ENCODE results near the gene NKX2-1. TPM values are rescaled to one million over a fixed set of nuclear protein-coding genes. Genes with fewer than 3 reads are reported as not detected.

The NKX2-1 gene
- total RNA-seq, 2 experiments from 2014 or later = not detected

GRCh38 chr14:36508418-36509068, 11.5 kb downstream of the NKX2-1 start:
- CTCF ChIA-PET = no interaction called here
- no peak overlapping the region for H3K4me3 Mint-ChIP-seq
- H3K36me3 Mint-ChIP-seq (ENCODE audit: low read depth) = no peaks in the 10 kb centered on the region
- H3K27me3 Mint-ChIP-seq (ENCODE audit: low read depth) = peaks cover 74% of the 10 kb centered on the region
- no peaks in the 10 kb centered on the region for H3K9me3 Mint-ChIP-seq
- no peak overlapping the region for H3K27ac Mint-ChIP-seq
- intact Hi-C loops (cut with micrococcal nuclease) = loop anchor here (5.0 kb wide), 1 partner anchor 191 kb away; no protein-coding TSS in a partner anchor
- DNase-seq = no peak
- peaks cover 28% of the 10 kb centered on the region for H3K4me1 Mint-ChIP-seq (ENCODE audit: low read depth)

- intact Hi-C loops (cut with micrococcal nuclease) = loop anchor here (5.0 kb wide), 1 partner anchor 191 kb away; no protein-coding TSS in a partner anchor
- no peak overlapping the region for H3K4me3 Mint-ChIP-seq
- CTCF ChIA-PET = interaction anchor here (0.6 kb wide), 1 partner anchor 264 kb away, joined by 3 read pairs; no protein-coding TSS in a partner anchor
These were observed 12.1 kb downstream of the NKX2-1 start for GRCh38 chr14:36507847-36508417.

GRCh38 chr14:36506732-36507614, 13.1 kb downstream of the NKX2-1 start:
- intact Hi-C loops (cut with micrococcal nuclease) = loop anchor here (5.0 kb wide), 1 partner anchor 190 kb away; no protein-coding TSS in a partner anchor
- peaks cover 26% of the 10 kb centered on the region for H3K4me1 Mint-ChIP-seq (ENCODE audit: low read depth)
- CTCF ChIA-PET = interaction anchor here (0.6 kb wide), 1 partner anchor 265 kb away, joined by 3 read pairs; no protein-coding TSS in a partner anchor
- H3K9me3 Mint-ChIP-seq = no peaks in the 10 kb centered on the region
- DNase-seq = no peak
- H3K27ac Mint-ChIP-seq = no peak overlapping the region
- peaks cover 72% of the 10 kb centered on the region for H3K27me3 Mint-ChIP-seq (ENCODE audit: low read depth)
- H3K4me3 Mint-ChIP-seq = no peak overlapping the region
- H3K36me3 Mint-ChIP-seq (ENCODE audit: low read depth) = no peaks in the 10 kb centered on the region

More at GRCh38 chr14:36507847-36508417, 12.1 kb downstream of the NKX2-1 start:
- no peak for DNase-seq
- no peaks in the 10 kb centered on the region for H3K9me3 Mint-ChIP-seq
- H3K27me3 Mint-ChIP-seq (ENCODE audit: low read depth) = peaks cover 72% of the 10 kb centered on the region
- no peaks in the 10 kb centered on the region for H3K36me3 Mint-ChIP-seq (ENCODE audit: low read depth)
- peaks cover 26% of the 10 kb centered on the region for H3K4me1 Mint-ChIP-seq (ENCODE audit: low read depth)
- no peak overlapping the region for H3K27ac Mint-ChIP-seq

GRCh38 chr14:36505892-36506731, 13.9 kb downstream of the NKX2-1 start:
- Mint-ChIP-seq H3K4me1 (ENCODE audit: low read depth) (peaks cover 26% of the 10 kb centered on the region), H3K4me3 (no peak overlapping the region), H3K27ac (no peak overlapping the region), H3K36me3 (ENCODE audit: low read depth) (no peaks in the 10 kb centered on the region), H3K9me3 (no peaks in the 10 kb centered on the region), H3K27me3 (ENCODE audit: low read depth) (peaks cover 76% of the 10 kb centered on the region)
- intact Hi-C loops (cut with micrococcal nuclease) = loop anchor here (2.0 to 5.0 kb wide), 3 partner anchors 15 to 189 kb away; partner anchors contain the start of genes NKX2-1 and NKX2-8
- CTCF ChIA-PET = interaction anchor here (0.8 kb wide), 1 partner anchor 19 kb away, joined by 5 read pairs; no protein-coding TSS in a partner anchor
- DNase-seq = no peak

GRCh38 chr14:36505181-36505815, 14.7 kb downstream of the NKX2-1 start:
- H3K36me3 Mint-ChIP-seq (ENCODE audit: low read depth) = no peaks in the 10 kb centered on the region
- CTCF ChIA-PET = interaction anchor here (0.8 to 1.0 kb wide), 2 partner anchors 20 kb away, joined by 3 to 5 read pairs; no protein-coding TSS in a partner anchor
- H3K4me1 Mint-ChIP-seq (ENCODE audit: low read depth) = peaks cover 26% of the 10 kb centered on the region
- intact Hi-C loops (cut with micrococcal nuclease) = loop anchor here (2.0 to 5.0 kb wide), 3 partner anchors 16 to 188 kb away; partner anchors contain the start of genes NKX2-1 and NKX2-8
- no peak overlapping the region for H3K27ac Mint-ChIP-seq
- DNase-seq = no peak
- no peaks in the 10 kb centered on the region for H3K9me3 Mint-ChIP-seq
- H3K27me3 Mint-ChIP-seq (ENCODE audit: low read depth) = peaks cover 71% of the 10 kb centered on the region
- peak overlapping the region; percentile 11 for H3K4me3 Mint-ChIP-seq

- Mint-ChIP-seq H3K4me1 (ENCODE audit: low read depth) (peaks cover 26% of the 10 kb centered on the region), H3K9me3 (no peaks in the 10 kb centered on the region), H3K36me3 (ENCODE audit: low read depth) (no peaks in the 10 kb centered on the region), H3K27ac (no peak overlapping the region), H3K27me3 (ENCODE audit: low read depth) (peaks cover 71% of the 10 kb centered on the region), H3K4me3 (no peak overlapping the region)
- CTCF ChIA-PET = interaction anchor here (0.6 to 1.0 kb wide), 2 partner anchors 20 to 63 kb away, joined by 3 to 4 read pairs; no protein-coding TSS in a partner anchor
- intact Hi-C loops (cut with micrococcal nuclease) = loop anchor here (2.0 to 5.0 kb wide), 3 partner anchors 16 to 187 kb away; partner anchors contain the start of genes NKX2-1 and NKX2-8
- no peak for DNase-seq
These were observed 15.3 kb downstream of the NKX2-1 start for GRCh38 chr14:36504771-36505175.

- no peaks in the 10 kb centered on the region for H3K9me3 Mint-ChIP-seq
- H3K27me3 Mint-ChIP-seq (ENCODE audit: low read depth) = peaks cover 66% of the 10 kb centered on the region
- DNase-seq = no peak
- intact Hi-C loops (cut with micrococcal nuclease) = loop anchor here (2.0 kb wide), 2 partner anchors 17 to 79 kb away; partner anchors contain the start of genes NKX2-1 and NKX2-8
- no peak overlapping the region for H3K27ac Mint-ChIP-seq
- CTCF ChIA-PET = interaction anchor here (0.6 to 1.0 kb wide), 2 partner anchors 21 to 62 kb away, joined by 3 to 4 read pairs; no protein-coding TSS in a partner anchor
- H3K36me3 Mint-ChIP-seq (ENCODE audit: low read depth) = no peaks in the 10 kb centered on the region
- peaks cover 26% of the 10 kb centered on the region for H3K4me1 Mint-ChIP-seq (ENCODE audit: low read depth)
- no peak overlapping the region for H3K4me3 Mint-ChIP-seq
These were observed 16.0 kb downstream of the NKX2-1 start for GRCh38 chr14:36503771-36504741.

- CTCF ChIA-PET = no interaction called here
- peaks cover 65% of the 10 kb centered on the region for H3K27me3 Mint-ChIP-seq (ENCODE audit: low read depth)
- H3K27ac Mint-ChIP-seq = no peak overlapping the region
- H3K4me1 Mint-ChIP-seq (ENCODE audit: low read depth) = peaks cover 21% of the 10 kb centered on the region
- no peak overlapping the region for H3K4me3 Mint-ChIP-seq
- no peaks in the 10 kb centered on the region for H3K9me3 Mint-ChIP-seq
- DNase-seq = no peak
- intact Hi-C loops (cut with micrococcal nuclease) = no loop called here
- no peaks in the 10 kb centered on the region for H3K36me3 Mint-ChIP-seq (ENCODE audit: low read depth)
These were observed 17.2 kb downstream of the NKX2-1 start for GRCh38 chr14:36502558-36503508.

- Mint-ChIP-seq H3K9me3 (no peaks in the 10 kb centered on the region), H3K36me3 (ENCODE audit: low read depth) (no peaks in the 10 kb centered on the region), H3K4me1 (ENCODE audit: low read depth) (peaks cover 4% of the 10 kb centered on the region), H3K4me3 (no peak overlapping the region), H3K27ac (no peak overlapping the region), H3K27me3 (ENCODE audit: low read depth) (peaks cover 47% of the 10 kb centered on the region)
- CTCF ChIA-PET = no interaction called here
- DNase-seq = no peak
- intact Hi-C loops (cut with micrococcal nuclease) = no loop called here
These were observed 21.1 kb downstream of the NKX2-1 start for GRCh38 chr14:36498938-36499337.

All from activated naive CD4-positive, alpha-beta T cell treated with anti-CD3 and anti-CD28 coated beads for 36 hours (primary cell).